Naive B cell (primary cell): ENCODE results near the gene WDR77. TPM values are rescaled to one million over a fixed set of nuclear protein-coding genes. Genes with fewer than 3 reads are reported as not detected.

ENCODE experiments used
- ATAC-seq, 2 donors: fragments of 150-1000 bp; cut with Tn5 transposase; 2 replicates each; pipeline ENCODE4 v1.10.0; 2021; ENCODE audit warnings: low read depth in 2 of 2, mild to moderate bottlenecking in 2 of 2, moderate library complexity in 2 of 2
- DNase-seq: peaks from one replicate; pipeline ENCODE4 v3.0.0; 2022
- H3K27ac Mint-ChIP-seq, 6 donors: one replicate each; pipeline ENCODE4 v1.8.0; 2020 to 2022; ENCODE audit warnings: mild to moderate bottlenecking in 6 of 6, mixed read lengths in 6 of 6, moderate library complexity in 5 of 6, inconsistent platforms in 2 of 6
- H3K27me3 Mint-ChIP-seq, 3 donors: one replicate each; pipeline ENCODE4 v1.8.0; 2021 to 2022; ENCODE audit warnings: mixed read lengths in 3 of 3, mild to moderate bottlenecking in 1 of 3
- H3K36me3 Mint-ChIP-seq, 2 donors: one replicate each; pipeline ENCODE4 v1.8.0; 2020 to 2022; ENCODE audit warnings: mixed read lengths in 2 of 2, inconsistent platforms in 1 of 2, mild to moderate bottlenecking in 1 of 2
- H3K4me1 Mint-ChIP-seq, 3 donors: one replicate each; pipeline ENCODE4 v1.8.0; 2020 to 2022; ENCODE audit warnings: mixed read lengths in 3 of 3, inconsistent platforms in 1 of 3, mild to moderate bottlenecking in 1 of 3, moderate library complexity in 1 of 3
- H3K4me3 Mint-ChIP-seq, 8 donors: one replicate each; pipeline ENCODE4 v1.8.0; 2020 to 2022; ENCODE audit warnings: mild to moderate bottlenecking in 8 of 8, mixed read lengths in 8 of 8, moderate library complexity in 8 of 8, inconsistent platforms in 2 of 8
- H3K9me3 Mint-ChIP-seq, 7 donors: one replicate each; pipeline ENCODE4 v1.8.0; 2020 to 2022; ENCODE audit warnings: mixed read lengths in 7 of 7, mild to moderate bottlenecking in 5 of 7, inconsistent platforms in 2 of 7, moderate library complexity in 1 of 7
- polyA plus RNA-seq, 6 donors: library from polyadenylated mRNA; unstranded; fragments of 300-500 nt; fragmentation: Illumina TruSeq; gene quantifications; one replicate each; pipeline ENCODE4 v1.2.3, GENCODE V29; 2021; ENCODE audit warnings: low read depth in 6 of 6

WDR77 gene
- polyA plus RNA-seq, 6 donors from 2014 or later, result 46.4 to 61.2 (median 54.8) TPM

- Mint-ChIP-seq H3K4me1 (peaks cover 39 to 51% (median 42%) of the 10 kb centered on the region in 3 donors), H3K27me3 (no peaks in the 10 kb centered on the region), H3K27ac (no peak overlapping the region), H3K4me3 (peak overlapping the region in 1 of 8 donors; percentile 71), H3K9me3 (no peaks in the 10 kb centered on the region), H3K36me3 (peaks cover 8 to 12% of the 10 kb centered on the region in 2 donors)
- no peak for DNase-seq
- ATAC-seq, result no peak
Observed at GRCh38 chr1:111480674-111481073, 31.6 kb upstream of the WDR77 start.

GRCh38 chr1:111476761-111477309 lies 27.8 kb upstream of the WDR77 start:
- Mint-ChIP-seq H3K27me3 (no peaks in the 10 kb centered on the region), H3K27ac (peak overlapping the region in 5 of 6 donors; percentile 70 to 97 (median 95)), H3K4me3 (peak overlapping the region; percentile 87 to 98 (median 95)), H3K36me3 (peaks cover 12% of the 10 kb centered on the region in 2 donors), H3K9me3 (no peaks in the 10 kb centered on the region), H3K4me1 (peaks cover 54 to 64% (median 56%) of the 10 kb centered on the region in 3 donors)
- DNase-seq (peak; percentile 65), ATAC-seq (peak; percentile 65)

GRCh38 chr1:111476214-111476613 lies 27.2 kb upstream of the WDR77 start:
- H3K4me1 Mint-ChIP-seq, result peaks cover 51 to 58% (median 54%) of the 10 kb centered on the region in 3 donors
- H3K27me3 Mint-ChIP-seq, result no peaks in the 10 kb centered on the region

GRCh38 chr1:111475701-111476100 lies 26.6 kb upstream of the WDR77 start:
- DNase-seq, result no peak
- ATAC-seq, result no peak
- Mint-ChIP-seq H3K9me3 (no peaks in the 10 kb centered on the region), H3K4me1 (peaks cover 48 to 54% (median 51%) of the 10 kb centered on the region in 3 donors), H3K4me3 (peak overlapping the region; percentile 87 to 98 (median 95)), H3K27ac (peak overlapping the region in 5 of 6 donors; percentile 18 to 97 (median 95)), H3K36me3 (peaks cover 12% of the 10 kb centered on the region in 2 donors), H3K27me3 (no peaks in the 10 kb centered on the region)

More at GRCh38 chr1:111476214-111476613, 27.2 kb upstream of the WDR77 start:
- Mint-ChIP-seq H3K27ac (peak overlapping the region in 5 of 6 donors; percentile 70 to 97 (median 95)), H3K9me3 (no peaks in the 10 kb centered on the region), H3K4me3 (peak overlapping the region; percentile 87 to 98 (median 95)), H3K36me3 (peaks cover 12% of the 10 kb centered on the region in 2 donors)
- DNase-seq (no peak), ATAC-seq (no peak)

GRCh38 chr1:111474521-111474920 lies 25.5 kb upstream of the WDR77 start:
- H3K27ac Mint-ChIP-seq, result peak overlapping the region in 5 of 6 donors; percentile 61 to 99 (median 96)
- peaks cover 12% of the 10 kb centered on the region in 2 donors for H3K36me3 Mint-ChIP-seq
- H3K27me3 Mint-ChIP-seq, result no peaks in the 10 kb centered on the region
- no peak for ATAC-seq
- H3K4me1 Mint-ChIP-seq, result peaks cover 41 to 47% (median 43%) of the 10 kb centered on the region in 3 donors
- no peaks in the 10 kb centered on the region for H3K9me3 Mint-ChIP-seq
- peak overlapping the region; percentile 87 to 98 (median 95) for H3K4me3 Mint-ChIP-seq
- DNase-seq, result no peak

- Mint-ChIP-seq H3K4me3 (peak overlapping the region; percentile 87 to 98 (median 95)), H3K27me3 (no peaks in the 10 kb centered on the region), H3K36me3 (peaks cover 12% of the 10 kb centered on the region in 2 donors), H3K9me3 (no peaks in the 10 kb centered on the region), H3K4me1 (peaks cover 41 to 47% (median 43%) of the 10 kb centered on the region in 3 donors), H3K27ac (peak overlapping the region in 5 of 6 donors; percentile 94 to 99 (median 96))
- DNase-seq (no peak), ATAC-seq (no peak)
Observed at GRCh38 chr1:111474106-111474505, 25.1 kb upstream of the WDR77 start.

- H3K27me3 Mint-ChIP-seq, result no peaks in the 10 kb centered on the region
- peaks cover 0 to 4% of the 10 kb centered on the region in 2 donors for H3K36me3 Mint-ChIP-seq
- H3K4me3 Mint-ChIP-seq, result no peak overlapping the region
- H3K27ac Mint-ChIP-seq, result no peak overlapping the region
- H3K9me3 Mint-ChIP-seq, result no peaks in the 10 kb centered on the region
- no peak for DNase-seq
- ATAC-seq, result peak; percentile 12 to 16
- H3K4me1 Mint-ChIP-seq, result peaks cover 21 to 26% (median 22%) of the 10 kb centered on the region in 3 donors
Observed at GRCh38 chr1:111471538-111471937, 22.5 kb upstream of the WDR77 start.

- peaks cover 18 to 21% (median 18%) of the 10 kb centered on the region in 3 donors for H3K4me1 Mint-ChIP-seq
Observed at GRCh38 chr1:111471012-111471411, 22.0 kb upstream of the WDR77 start.

GRCh38 chr1:111470596-111470995 lies 21.5 kb upstream of the WDR77 start:
- no peak for DNase-seq
- ATAC-seq, result no peak
- no peaks in the 10 kb centered on the region for H3K27me3 Mint-ChIP-seq

More at GRCh38 chr1:111471012-111471411, 22.0 kb upstream of the WDR77 start:
- peaks cover 0 to 4% of the 10 kb centered on the region in 2 donors for H3K36me3 Mint-ChIP-seq
- no peaks in the 10 kb centered on the region for H3K9me3 Mint-ChIP-seq
- no peaks in the 10 kb centered on the region for H3K27me3 Mint-ChIP-seq
- H3K27ac Mint-ChIP-seq, result no peak overlapping the region
- ATAC-seq, result peak; percentile 95 to 97
- DNase-seq, result peak; percentile 91
- no peak overlapping the region for H3K4me3 Mint-ChIP-seq

GRCh38 chr1:111469539-111469938 lies 20.5 kb upstream of the WDR77 start:
- Mint-ChIP-seq H3K9me3 (no peaks in the 10 kb centered on the region), H3K4me3 (no peak overlapping the region), H3K4me1 (peaks cover 10 to 17% (median 15%) of the 10 kb centered on the region in 3 donors), H3K36me3 (peaks cover 4 to 9% of the 10 kb centered on the region in 2 donors), H3K27ac (no peak overlapping the region), H3K27me3 (no peaks in the 10 kb centered on the region)
- no peak for ATAC-seq
- DNase-seq, result no peak

More at GRCh38 chr1:111470596-111470995, 21.5 kb upstream of the WDR77 start:
- H3K36me3 Mint-ChIP-seq, result peaks cover under 1 to 4% of the 10 kb centered on the region in 2 donors
- no peak overlapping the region for H3K27ac Mint-ChIP-seq
- H3K4me3 Mint-ChIP-seq, result no peak overlapping the region
- H3K9me3 Mint-ChIP-seq, result no peaks in the 10 kb centered on the region
- H3K4me1 Mint-ChIP-seq, result peaks cover 14 to 16% (median 14%) of the 10 kb centered on the region in 3 donors

- no peaks in the 10 kb centered on the region for H3K27me3 Mint-ChIP-seq
- H3K27ac Mint-ChIP-seq, result no peak overlapping the region
- peaks cover 8 to 17% (median 15%) of the 10 kb centered on the region in 3 donors for H3K4me1 Mint-ChIP-seq
- H3K36me3 Mint-ChIP-seq, result peaks cover under 1 to 12% of the 10 kb centered on the region in 2 donors
- H3K9me3 Mint-ChIP-seq, result no peaks in the 10 kb centered on the region
- H3K4me3 Mint-ChIP-seq, result no peak overlapping the region
- ATAC-seq (no peak), DNase-seq (no peak)
Observed at GRCh38 chr1:111468717-111469100, 19.7 kb upstream of the WDR77 start.

GRCh38 chr1:111467865-111468716 lies 19.0 kb upstream of the WDR77 start:
- DNase-seq (no peak), ATAC-seq (no peak)
- Mint-ChIP-seq H3K36me3 (peaks cover 5 to 19% of the 10 kb centered on the region in 2 donors), H3K27ac (peak overlapping the region in 1 of 6 donors; percentile 69), H3K4me1 (peaks cover 2 to 22% (median 18%) of the 10 kb centered on the region in 3 donors), H3K9me3 (no peaks in the 10 kb centered on the region), H3K4me3 (no peak overlapping the region), H3K27me3 (no peaks in the 10 kb centered on the region)

GRCh38 chr1:111466480-111466879 lies 17.4 kb upstream of the WDR77 start:
- ATAC-seq (no peak), DNase-seq (no peak)
- no peak overlapping the region for H3K4me3 Mint-ChIP-seq
- no peak overlapping the region for H3K27ac Mint-ChIP-seq
- peaks cover 2 to 13% (median 10%) of the 10 kb centered on the region in 3 donors for H3K4me1 Mint-ChIP-seq
- H3K9me3 Mint-ChIP-seq, result no peaks in the 10 kb centered on the region
- peaks cover 19 to 24% of the 10 kb centered on the region in 2 donors for H3K36me3 Mint-ChIP-seq
- H3K27me3 Mint-ChIP-seq, result no peaks in the 10 kb centered on the region
